CD4-positive, alpha-beta T cell treated with Interleukin-4 for 4 hours (primary cell): ENCODE data around the gene SPATA3.
"Not testable (repeated sequence)": the region's sequence is repeated elsewhere in the genome, so short reads cannot be mapped to it uniquely, and the experiment has no call there.

ENCODE experiments used
- DNase-seq: peaks from one replicate; pipeline ENCODE4 v3.0.0-alpha.2; 2020

The SPATA3 gene

GRCh38 chr2:230995821-230996220, at the start of gene SPATA3:
Gene SPATA3 (plus strand): TSS chr2:230996121. CDS start chr2:230996234, 113 bp downstream.
- DNase-seq = no peak

GRCh38 chr2:230946429-230947234, 49.3 kb upstream of the SPATA3 start:
- DNase-seq = no peak

- no peak for DNase-seq
These were observed 48.7 kb upstream of the SPATA3 start for GRCh38 chr2:230947235-230947576.

GRCh38 chr2:230947908-230948365, 48.0 kb upstream of the SPATA3 start:
- no peak for DNase-seq

- DNase-seq = no peak
These were observed 45.7 kb upstream of the SPATA3 start for GRCh38 chr2:230949966-230950873.

- DNase-seq = no peak
These were observed 45.0 kb upstream of the SPATA3 start for GRCh38 chr2:230950874-230951339.

- no peak for DNase-seq
These were observed 44.5 kb upstream of the SPATA3 start for GRCh38 chr2:230951396-230951795.

- no peak for DNase-seq
These were observed 43.5 kb upstream of the SPATA3 start for GRCh38 chr2:230952226-230952956.

GRCh38 chr2:230953845-230954244, 42.1 kb upstream of the SPATA3 start:
- no peak for DNase-seq

GRCh38 chr2:230954746-230955145, 41.2 kb upstream of the SPATA3 start:
- DNase-seq = no peak

GRCh38 chr2:230955163-230955737, 40.7 kb upstream of the SPATA3 start:
- no peak for DNase-seq

- DNase-seq = peak; percentile 21
These were observed 38.8 kb upstream of the SPATA3 start for GRCh38 chr2:230956827-230957755.

GRCh38 chr2:230957756-230958391, 38.0 kb upstream of the SPATA3 start:
- no peak for DNase-seq

GRCh38 chr2:230958820-230959756, 36.8 kb upstream of the SPATA3 start:
- DNase-seq = no peak

- DNase-seq = no peak
These were observed 35.9 kb upstream of the SPATA3 start for GRCh38 chr2:230960026-230960425.

- no peak for DNase-seq
These were observed 34.8 kb upstream of the SPATA3 start for GRCh38 chr2:230961091-230961491.

- DNase-seq = no peak
These were observed 31.7 kb upstream of the SPATA3 start for GRCh38 chr2:230964136-230964730.

- DNase-seq = no peak
These were observed 28.8 kb upstream of the SPATA3 start for GRCh38 chr2:230967113-230967512.

- DNase-seq = not testable (repeated sequence)
These were observed 27.6 kb upstream of the SPATA3 start for GRCh38 chr2:230968314-230968713.
